Endothelial cell of umbilical vein (primary cell): Measurements from ENCODE around the gene ANKRD33. TPM values are rescaled to one million over a fixed set of nuclear protein-coding genes. Genes with fewer than 3 reads are reported as not detected.

Source experiments
- BruUV-seq: library from RNA; stranded (reverse); fragments of 400-500 nt; replicated peaks from 2 replicates; lab custom pipeline; 2021; lab: Mats Ljungman, UMichigan
- CTCF ChIA-PET: fragments of 300-600, 350-600 bp; sonication (Branson Sonifier 250); formaldehyde crosslinking; loops from one replicate; lab custom pipeline; 2021; ENCODE audit warnings: antibody characterized with exemption, inconsistent platforms; lab: Charles Lee
- POLR2A ChIA-PET: fragments of 300-600, 350-600 bp; sonication (Branson Sonifier 250); formaldehyde crosslinking; loops from one replicate; lab custom pipeline; 2021; ENCODE audit warnings: antibody characterized with exemption, inconsistent platforms; lab: Charles Lee
- DNase-seq: peaks from one replicate; pipeline ENCODE4 v3.0.0-alpha.2; 2011; ENCODE audit warnings: low read depth, low spot score
- FAIRE-seq: peaks from 2 replicates; lab custom pipeline; 2011; peaks lifted over from hg19 to GRCh38; lab: Jason Lieb, UNC
- H2AFZ ChIP-seq: 2 replicates; pipeline ENCODE4 v1.6.0; 2012; ENCODE audit warnings: low read depth, low read length, control low read depth, inconsistent platforms
- H3K27ac ChIP-seq: 2 replicates; pipeline ENCODE4 v1.5.1; 2011; ENCODE audit warnings: low read depth, mild to moderate bottlenecking, control low read depth, low read length, moderate library complexity; ENCODE audit not compliant: insufficient read depth
- H3K27me3 ChIP-seq, 2 experiments: 2 replicates each; pipeline versions ENCODE4 v1.6.0 to v1.6.1; 2011; ENCODE audit warnings: low read length in 2 of 2, mixed read lengths in 1 of 2; ENCODE audit not compliant: control insufficient read depth in 2 of 2, insufficient read depth in 2 of 2
- H3K36me3 ChIP-seq, 2 experiments: 2 replicates in 1 of 2; 3 replicates in 1 of 2; pipeline ENCODE4 v1.5.1; 2011; ENCODE audit warnings: low read length in 2 of 2, mild to moderate bottlenecking in 1 of 2, moderate library complexity in 1 of 2; ENCODE audit not compliant: control insufficient read depth in 2 of 2, insufficient read depth in 2 of 2; ENCODE audit errors: extremely low read depth in 1 of 2
- H3K4me1 ChIP-seq: 3 replicates; pipeline ENCODE4 v1.5.1; 2011; ENCODE audit warnings: mild to moderate bottlenecking, low read length; ENCODE audit not compliant: control insufficient read depth, insufficient read depth; ENCODE audit errors: extremely low read depth
- H3K4me2 ChIP-seq: 2 replicates; pipeline ENCODE4 v1.6.1; 2011; ENCODE audit warnings: low read length, control low read depth, mixed read lengths; ENCODE audit not compliant: insufficient read depth
- H3K4me3 ChIP-seq, 3 experiments: fragments of 200-600 bp in 1 of 3; sonication (generic), shearing (Covaris generic) in 1 of 3; replicated peaks in 1 of 3; 2 replicates each; pipeline ENCODE4 v1.5.1; 2011 to 2016; ENCODE audit warnings: control low read depth in 3 of 3, low read length in 3 of 3, mild to moderate bottlenecking in 2 of 3, inconsistent platforms in 1 of 3, low read depth in 1 of 3, moderate library complexity in 1 of 3; ENCODE audit not compliant: insufficient read depth in 1 of 3
- H3K79me2 ChIP-seq: 2 replicates; pipeline ENCODE4 v1.6.0; 2012; ENCODE audit warnings: low read length, inconsistent platforms; ENCODE audit not compliant: control insufficient read depth, insufficient read depth
- H3K9ac ChIP-seq: replicated peaks from 2 replicates; pipeline ENCODE3; 2011; ENCODE audit warnings: low read length, control low read depth; ENCODE audit not compliant: insufficient read depth; ENCODE audit errors: extremely low read depth
- H3K9me1 ChIP-seq: replicated peaks from 3 replicates; pipeline ENCODE4 v1.6.0; 2011; ENCODE audit warnings: mild to moderate bottlenecking, low read length; ENCODE audit not compliant: control insufficient read depth, insufficient read depth; ENCODE audit errors: extremely low read depth
- H3K9me3 ChIP-seq: replicated peaks from 2 replicates; pipeline ENCODE4 v1.5.1; 2012; ENCODE audit warnings: low read length, inconsistent platforms; ENCODE audit not compliant: control insufficient read depth, insufficient read depth
- H4K20me1 ChIP-seq: replicated peaks from 2 replicates; pipeline ENCODE3; 2011; ENCODE audit warnings: mild to moderate bottlenecking, low read length; ENCODE audit not compliant: control insufficient read depth, insufficient read depth; ENCODE audit errors: extremely low read depth
- CTCF ChIP-seq, 2 donors: IDR thresholded peaks; 1 replicate in 1 of 2; 2 replicates in 1 of 2; pipeline ENCODE4 v1.5.1; 2011; ENCODE audit warnings: low read length in 2 of 2, mild to moderate bottlenecking in 2 of 2, moderate library complexity in 2 of 2, control low read depth in 1 of 2, inconsistent platforms in 1 of 2, low read depth in 1 of 2; ENCODE audit not compliant: insufficient read depth in 1 of 2; ENCODE audit errors: extremely low read depth in 1 of 2
- EZH2 ChIP-seq: IDR thresholded peaks from 2 replicates; pipeline ENCODE4 v1.6.1; 2012; ENCODE audit warnings: borderline replicate concordance, low read depth, mild to moderate bottlenecking, moderate library complexity, low read length, inconsistent platforms; ENCODE audit not compliant: severe bottlenecking
- FOS ChIP-seq: IDR thresholded peaks from 2 replicates; pipeline ENCODE4 v1.6.1; 2011; ENCODE audit warnings: mild to moderate bottlenecking, low read length, moderate library complexity, borderline replicate concordance; ENCODE audit not compliant: insufficient read depth
- GATA2 ChIP-seq: IDR thresholded peaks from 2 replicates; pipeline ENCODE4 v1.7.0; 2011; ENCODE audit warnings: low read depth, mild to moderate bottlenecking, moderate library complexity, mixed read lengths, low read length; ENCODE audit not compliant: insufficient read length, insufficient read depth
- JUN ChIP-seq: IDR thresholded peaks from 2 replicates; pipeline ENCODE4 v1.6.1; 2011; ENCODE audit warnings: borderline replicate concordance, low read depth; ENCODE audit not compliant: insufficient read length, insufficient read depth
- MAX ChIP-seq: IDR thresholded peaks from 2 replicates; pipeline ENCODE4 v1.6.1; 2011; ENCODE audit not compliant: insufficient read depth, insufficient read length
- MYC ChIP-seq: IDR thresholded peaks from one replicate; pipeline ENCODE4 v1.6.1; 2011; ENCODE audit warnings: mild to moderate bottlenecking, low read depth, low read length
- POLR2A ChIP-seq: IDR thresholded peaks from 2 replicates; pipeline ENCODE4 v1.6.1; 2012; ENCODE audit warnings: low read depth, mild to moderate bottlenecking, control low read depth, low read length
- POLR2AphosphoS5 ChIP-seq: IDR thresholded peaks from 2 replicates; pipeline ENCODE4 v1.6.1; 2012; ENCODE audit warnings: low read depth, mild to moderate bottlenecking, control low read depth, low read length, moderate library complexity; ENCODE audit not compliant: insufficient read depth
- dilution Hi-C: fragments of 300-500 bp; cut with MboI; formaldehyde crosslinking; loops from one replicate; pipeline ENCODE4 v1.15.0; 2019; ENCODE audit warnings: low sequenced_read_pairs; ENCODE audit not compliant: extremely low pct_ligation_motif_present
- intact Hi-C: fragments of 100-400 bp; cut with micrococcal nuclease; formaldehyde crosslinking; loops from one replicate; pipeline ENCODE4 v1.10.0; 2022
- polyA plus RNA-seq, 4 experiments: library from polyadenylated mRNA; depleted of rRNA in 3 of 4; stranded (reverse) in 3 of 4; unstranded in 1 of 4; fragments of >200 nt; gene quantifications; 2 replicates each; pipeline versions ENCODE4 v1.2.1 to v1.2.3, GENCODE V29; 2011 to 2012; ENCODE audit warnings: missing spikeins in 1 of 4
- total RNA-seq: library from RNA; stranded (reverse); gene quantifications from 2 replicates; pipeline ENCODE4 v1.2.3, GENCODE V29; 2021

Gene ANKRD33
- total and polyA plus RNA-seq, 2 donors (not counting 3 experiments of a cell fraction or from before 2014, with no cell fraction given) = 0.80 to 1.2 TPM

GRCh38 chr12:51910691-51911090 is 22.8 kb downstream of the ANKRD33 start:
- peak overlapping the region; percentile 96 for H3K4me2 ChIP-seq
- no peak overlapping the region for H2AFZ ChIP-seq
- peaks cover 83% of the 10 kb centered on the region for H3K79me2 ChIP-seq
- ChIA-PET CTCF (interaction anchor here (1.0 to 11.4 kb wide), 6 partner anchors 8 to 115 kb away, joined by 4 to 286 read pairs (median 8); no protein-coding TSS in a partner anchor), POLR2A (interaction anchor here (0.6 kb wide), 1 partner anchor 98 kb away, joined by 4 read pairs; no protein-coding TSS in a partner anchor)
- intact Hi-C loops (loop anchor here (1.0 kb wide), 1 partner anchor 12 kb away; no protein-coding TSS in a partner anchor), dilution Hi-C loops (no loop called here)
- no peaks in the 10 kb centered on the region for H3K9me3 ChIP-seq
- H3K4me1 ChIP-seq = peaks cover 68% of the 10 kb centered on the region
- no peaks in the 10 kb centered on the region for H3K27me3 ChIP-seq
- DNase-seq = peak; percentile 49
- peak overlapping the region in 2 of 3 experiments; percentile 85 to 92 for H3K4me3 ChIP-seq
- no peaks in the 10 kb centered on the region for H3K9me1 ChIP-seq
- H3K27ac ChIP-seq = peak overlapping the region; percentile 99
- no TSS peak for BruUV-seq
- no peaks in the 10 kb centered on the region for H4K20me1 ChIP-seq
- TF ChIP-seq POLR2A (peak; percentile 53), CTCF (IDR thresholded peaks at IDR 0.05; ENCODE audit: extremely low read depth in 1 of 2, insufficient read depth in 1 of 2, low read depth in 1 of 2, low read length in 2 of 2) (no peak), MAX (no peak), POLR2AphosphoS5 (peak; percentile 13), MYC (no peak), EZH2 (no peak), FOS (no peak), GATA2 (no peak), JUN (no peak)
- peak overlapping the region; percentile 95 for H3K9ac ChIP-seq
- peaks cover 12 to 23% of the 10 kb centered on the region in 2 experiments for H3K36me3 ChIP-seq
- peak; percentile 75 for FAIRE-seq
